Activated CD8-positive, alpha-beta memory T cell treated with anti-CD3 and anti-CD28 coated beads, Interleukin-2, amount 10 ng/mL, durations not matched to agents 7 days and 5 days (primary cell): ENCODE data around the gene ARMC3. TPM values are rescaled to one million over a fixed set of nuclear protein-coding genes. Genes with fewer than 3 reads are reported as not detected.

Experiments used
- total RNA-seq, 2 experiments: library from RNA; stranded (reverse); gene quantifications; one replicate each; pipeline ENCODE4 v1.2.3, GENCODE V29; 2021

Gene ARMC3
- total RNA-seq, 2 experiments from 2014 or later: not detected

Other genes with a start within 250 kb of the ARMC3 start
- gene PIP4K2A, start 213.5 kb upstream of the ARMC3 start, total RNA-seq: 100 to 1,000 TPM; 129 to 136 TPM
- gene MSRB2, start 167.5 kb downstream of the ARMC3 start, total RNA-seq: 1 to 10 TPM; 6.0 to 9.7 TPM